Body of pancreas (tissue), 4 donors: Measurements from ENCODE around the gene EDEM1.

Source experiments
- CTCF ChIP-seq, 7 experiments: fragments of 450-650 bp in 4 of 7; fragments of 200-600 bp in 3 of 7; sonication (generic) in 3 of 7; IDR thresholded peaks; one replicate each; pipeline ENCODE4 v1.5.1; 2016 to 2019; ENCODE audit warnings: antibody characterized with exemption in 7 of 7
- POLR2A ChIP-seq, 3 donors: fragments of 450-650 bp; IDR thresholded peaks; one replicate each; pipeline ENCODE4 v1.6.1; 2016; ENCODE audit warnings: antibody characterized with exemption in 3 of 3, mild to moderate bottlenecking in 2 of 3

DNA sequence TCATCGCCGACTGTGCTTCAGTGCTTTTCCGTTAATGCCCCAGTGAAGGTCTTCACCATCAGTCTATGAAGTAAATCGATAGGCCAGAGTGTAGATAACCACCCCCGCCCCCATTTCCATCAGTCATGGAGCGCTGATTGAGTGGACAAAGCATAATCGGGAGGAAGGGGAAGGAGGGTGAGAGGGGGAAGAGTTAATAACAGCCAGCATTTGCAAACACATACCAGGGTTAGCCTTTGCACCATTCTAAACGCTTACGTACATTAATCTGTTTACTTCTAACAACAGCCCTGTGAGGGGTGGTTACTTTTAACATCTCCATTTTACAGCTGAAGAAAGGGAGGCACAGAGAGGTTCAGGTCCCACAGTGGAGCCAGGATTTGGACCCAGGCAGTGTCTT, 26.8 kb downstream of the EDEM1 start:
- TF ChIP-seq POLR2A (IDR thresholded peaks at IDR 0.05) (no peak), CTCF (IDR thresholded peaks at IDR 0.05) (no peak)
